Prostate gland (tissue), 2 donors: Measurements from ENCODE around the gene SETD3. TPM values are rescaled to one million over a fixed set of nuclear protein-coding genes. Genes with fewer than 3 reads are reported as not detected.

Source experiments
- DNase-seq: peaks from one replicate; pipeline ENCODE4 v3.0.0-alpha.2; 2019; ENCODE audit warnings: low spot score
- H3K27ac ChIP-seq, 2 donors: fragments of 200-600 bp; sonication (generic); 2 replicates each; pipeline ENCODE4 v1.5.1; 2017 to 2019
- H3K27me3 ChIP-seq: fragments of 200-600 bp; sonication (generic); replicated peaks from 2 replicates; pipeline ENCODE4 v1.5.1; 2019; ENCODE audit not compliant: insufficient read depth
- H3K36me3 ChIP-seq, 2 donors: fragments of 200-600 bp; sonication (generic); 1 replicate in 1 of 2; 2 replicates in 1 of 2; pipeline versions ENCODE4 v1.5.1 to v1.8.1; 2017 to 2019
- H3K4me1 ChIP-seq: fragments of 200-600 bp; sonication (generic); replicated peaks from 2 replicates; pipeline ENCODE4 v1.5.1; 2019
- H3K4me3 ChIP-seq, 2 donors: fragments of 200-600 bp; sonication (generic); 2 replicates each; pipeline ENCODE4 v1.5.1; 2017 to 2019
- H3K9me3 ChIP-seq: fragments of 200-600 bp; sonication (generic); 2 replicates; pipeline ENCODE4 v1.5.1; 2017
- CTCF ChIP-seq, 4 experiments: fragments of 200-600 bp in 2 of 4; fragments of 450-650 bp in 2 of 4; sonication (generic) in 2 of 4; IDR thresholded peaks; 1 replicate in 3 of 4; 2 replicates in 1 of 4; pipeline ENCODE4 v1.5.1; 2016 to 2019; ENCODE audit warnings: antibody characterized with exemption in 4 of 4, mild to moderate bottlenecking in 2 of 4, moderate library complexity in 2 of 4
- POLR2A ChIP-seq: fragments of 450-650 bp; IDR thresholded peaks from one replicate; pipeline ENCODE4 v1.6.1; 2016; ENCODE audit warnings: antibody characterized with exemption, mild to moderate bottlenecking
- POLR2AphosphoS5 ChIP-seq: sonication (generic); formaldehyde crosslinking; IDR thresholded peaks from one replicate; pipeline ENCODE4 v1.6.1; 2017; ENCODE audit warnings: antibody characterized with exemption
- WGBS: methylation state at CpG from one replicate; pipeline ENCODE4 v1.1.5; 2018; 5-methylcytosine and 5-hydroxymethylcytosine counted together
- intact Hi-C: fragments of 100-400 bp; cut with DNase I; formaldehyde crosslinking; loops from one replicate; pipeline ENCODE4 v1.14.2; 2022
- total RNA-seq, 2 donors: library from RNA; depleted of rRNA; stranded (reverse); fragments of >200 nt; gene quantifications; one replicate each; pipeline ENCODE4 v1.1.0, GENCODE V29; 2016

SETD3 gene
- total RNA-seq, 2 donors from 2014 or later = 59.5 to 106 TPM

- intact Hi-C loops = no loop called here
- Histone ChIP-seq H3K9me3 (no peaks in the 10 kb centered on the region), H3K27me3 (no peaks in the 10 kb centered on the region), H3K27ac (peak within 1 kb of the TSS; percentile 89 to 92), H3K36me3 (no peaks in the 10 kb centered on the region), H3K4me1 (no peaks in the 10 kb centered on the region), H3K4me3 (peak within 1 kb of the TSS; percentile 93 to 95)
- TF ChIP-seq CTCF (IDR thresholded peaks at IDR 0.05) (peak in 2 of 4 experiments; percentile 23 to 34), POLR2AphosphoS5 (peak; percentile 100), POLR2A (peak; percentile 94)
- under 1% methylated on average over 63 of the region's 82 CpGs for WGBS
- DNase-seq = peak; percentile 100
These were observed 472 bp upstream of the SETD3 start, which contains the start of gene CCNK for GRCh38 chr14:99480917-99481744. CCNK (plus strand) TSS chr14:99481409; CDS start chr14:99492678, 11,269 bp downstream.

- TF ChIP-seq CTCF (IDR thresholded peaks at IDR 0.05) = peak in 1 of 4 experiments; percentile 5
- no peak for TF ChIP-seq POLR2A
- H3K27ac ChIP-seq = peak overlapping the region; percentile 80 to 89
- H3K4me3 ChIP-seq = peak overlapping the region; percentile 81 to 93
- H3K27me3 ChIP-seq = no peaks in the 10 kb centered on the region
- H3K4me1 ChIP-seq = no peaks in the 10 kb centered on the region
- intact Hi-C loops = no loop called here
- no peak for DNase-seq
- no peaks in the 10 kb centered on the region for H3K9me3 ChIP-seq
- H3K36me3 ChIP-seq = no peaks in the 10 kb centered on the region
- WGBS = 7% methylated on average over 18 of the region's 18 CpGs
These were observed 1.3 kb downstream of the SETD3 start for GRCh38 chr14:99479160-99479905.

GRCh38 chr14:99478128-99478527 is 2.5 kb downstream of the SETD3 start:
- Histone ChIP-seq H3K4me1 (no peaks in the 10 kb centered on the region), H3K27ac (no peak overlapping the region), H3K27me3 (no peaks in the 10 kb centered on the region), H3K4me3 (no peak overlapping the region), H3K36me3 (no peaks in the 10 kb centered on the region), H3K9me3 (no peaks in the 10 kb centered on the region)
- DNase-seq = no peak
- 65% methylated on average over 4 of the region's 4 CpGs for WGBS
- intact Hi-C loops = no loop called here
- no peak for TF ChIP-seq POLR2AphosphoS5
- no peak for TF ChIP-seq POLR2A
- no peak for TF ChIP-seq CTCF (IDR thresholded peaks at IDR 0.05)

GRCh38 chr14:99476864-99477263 is 3.8 kb downstream of the SETD3 start:
- H3K27ac ChIP-seq = no peak overlapping the region
- no peak for TF ChIP-seq CTCF (IDR thresholded peaks at IDR 0.05)
- TF ChIP-seq POLR2A = no peak
- TF ChIP-seq POLR2AphosphoS5 = no peak
- no peaks in the 10 kb centered on the region for H3K9me3 ChIP-seq
- H3K27me3 ChIP-seq = no peaks in the 10 kb centered on the region
- WGBS = 84% methylated on average over 1 of the region's 1 CpG
- no peak for DNase-seq
- H3K36me3 ChIP-seq = no peaks in the 10 kb centered on the region
- H3K4me3 ChIP-seq = no peak overlapping the region
- intact Hi-C loops = no loop called here
- H3K4me1 ChIP-seq = no peaks in the 10 kb centered on the region
